HG03354 (cell line): ENCODE measurements around the gene MPC2.
A peak's percentile ranks its signal among the peaks of the same experiment; 100 is the strongest.
"Not testable (repeated sequence)": the region's sequence is repeated elsewhere in the genome, so short reads cannot be mapped to it uniquely, and the experiment has no call there.

Experiments used
- ATAC-seq: cut with Tn5 transposase; IDR thresholded peaks from one replicate; pipeline ENCODE4 v1.9.1; 2021; ENCODE audit warnings: mild to moderate bottlenecking; ENCODE audit not compliant: unreplicated experiment, poor library complexity, severe bottlenecking

MPC2 gene

GRCh38 chr1:167935216-167936067 is 1.4 kb downstream of the MPC2 start:
- ATAC-seq: peak; percentile 9

- no peak for ATAC-seq
Observed at GRCh38 chr1:167934426-167935215, 2.3 kb downstream of the MPC2 start.

GRCh38 chr1:167933788-167934187 is 3.1 kb downstream of the MPC2 start:
- no peak for ATAC-seq

GRCh38 chr1:167929725-167930124 is 7.1 kb downstream of the MPC2 start:
- no peak for ATAC-seq

GRCh38 chr1:167928919-167929318 is 8.0 kb downstream of the MPC2 start:
- not testable (repeated sequence) for ATAC-seq

- ATAC-seq: no peak
Observed at GRCh38 chr1:167928457-167928852, 8.4 kb downstream of the MPC2 start.

GRCh38 chr1:167927046-167927754 is 9.7 kb downstream of the MPC2 start:
- ATAC-seq: peak; percentile 70

GRCh38 chr1:167926486-167926997 is 10.3 kb downstream of the MPC2 start:
- ATAC-seq: no peak

- ATAC-seq: no peak
Observed at GRCh38 chr1:167924543-167925231, 12.2 kb downstream of the MPC2 start.

- ATAC-seq: no peak
Observed at GRCh38 chr1:167924102-167924501, 12.8 kb downstream of the MPC2 start.

GRCh38 chr1:167923324-167924056 is 13.4 kb downstream of the MPC2 start:
- ATAC-seq: no peak

GRCh38 chr1:167922611-167923074 is 14.2 kb downstream of the MPC2 start:
- no peak for ATAC-seq

- ATAC-seq: no peak
Observed at GRCh38 chr1:167922023-167922422, 14.8 kb downstream of the MPC2 start.

- ATAC-seq: no peak
Observed at GRCh38 chr1:167916766-167917511, 19.9 kb downstream of the MPC2 start.

- no peak for ATAC-seq
Observed at GRCh38 chr1:167915569-167915968, 21.3 kb downstream of the MPC2 start.

- no peak for ATAC-seq
Observed at GRCh38 chr1:167913895-167914496, 22.9 kb downstream of the MPC2 start, which contains the start of gene ADCY10. Gene ADCY10 (minus strand): TSS chr1:167914134. CDS start chr1:167905140, 8,994 bp downstream.

- ATAC-seq: no peak
Observed at GRCh38 chr1:167912294-167912693, 24.6 kb downstream of the MPC2 start.

- no peak for ATAC-seq
Observed at GRCh38 chr1:167911413-167911812, 25.5 kb downstream of the MPC2 start.
